SK-N-SH treated with all-trans-retinoic acid at 6 μM for 48 hours (cell line): Measurements from ENCODE around the gene NEAT1.

Experiments
- ATAC-seq: fragments of 200-7000 bp; cut with Tn5 transposase; 3 replicates; pipeline ENCODE4 v1.9.1; 2020; ENCODE audit warnings: mild to moderate bottlenecking, moderate library complexity
- CSDC2 ChIP-seq: fragments of 250-450 bp; sonication (Bioruptor Pico); IDR thresholded peaks from 2 replicates; pipeline ENCODE4 v1.5.0; 2020; ENCODE audit warnings: mild to moderate bottlenecking, moderate library complexity
- ESRRG ChIP-seq: fragments of 250-450 bp; sonication (Bioruptor Pico); IDR thresholded peaks from 2 replicates; pipeline ENCODE4 v1.6.1; 2021; ENCODE audit warnings: mild to moderate bottlenecking
- GLIS3 ChIP-seq: fragments of 250-450 bp; sonication (Bioruptor Pico); IDR thresholded peaks from 2 replicates; pipeline ENCODE4 v1.5.0; 2020; ENCODE audit warnings: mild to moderate bottlenecking, moderate library complexity
- ISL1 ChIP-seq: fragments of 250-450 bp; sonication (Bioruptor Pico); IDR thresholded peaks from 2 replicates; pipeline ENCODE4 v2.1.2; 2022; ENCODE audit warnings: mild to moderate bottlenecking, moderate library complexity
- PATZ1 ChIP-seq: fragments of 250-450 bp; sonication (Bioruptor Pico); IDR thresholded peaks from 2 replicates; pipeline ENCODE4 v1.8.0; 2020; ENCODE audit warnings: mild to moderate bottlenecking, moderate library complexity, borderline replicate concordance
- RARB ChIP-seq: fragments of 250-450 bp; sonication (Bioruptor Pico); IDR thresholded peaks from 2 replicates; pipeline ENCODE4 v1.8.0; 2021; ENCODE audit warnings: mild to moderate bottlenecking, moderate library complexity
- TCF4 ChIP-seq: fragments of 250-450 bp; sonication (Bioruptor Pico); IDR thresholded peaks from 2 replicates; pipeline ENCODE4 v1.8.0; 2021; ENCODE audit warnings: mild to moderate bottlenecking, moderate library complexity, borderline replicate concordance
- TOX ChIP-seq: fragments of 250-450 bp; sonication (Bioruptor Pico); IDR thresholded peaks from 2 replicates; pipeline ENCODE4 v1.8.0; 2021; ENCODE audit warnings: mild to moderate bottlenecking, moderate library complexity, borderline replicate concordance
- ZC3H10 ChIP-seq: fragments of 250-450 bp; sonication (Bioruptor Pico); IDR thresholded peaks from 2 replicates; pipeline ENCODE4 v1.5.1; 2021; ENCODE audit warnings: mild to moderate bottlenecking, moderate library complexity
- ZFP3 ChIP-seq: fragments of 250-450 bp; sonication (Bioruptor Pico); IDR thresholded peaks from 2 replicates; pipeline ENCODE4 v1.5.0; 2020; ENCODE audit warnings: mild to moderate bottlenecking, moderate library complexity
- ZNF565 ChIP-seq: fragments of 450-650 bp; formaldehyde crosslinking; conservative IDR thresholded peaks from 2 replicates; pipeline ENCODE4 v1.5.0; 2020; ENCODE audit warnings: low read depth, mild to moderate bottlenecking, moderate library complexity
- ZNF70 ChIP-seq: fragments of 450-650 bp; formaldehyde crosslinking; IDR thresholded peaks from 2 replicates; pipeline ENCODE4 v1.5.0; 2020; ENCODE audit warnings: mild to moderate bottlenecking, moderate library complexity
- ZNF8 ChIP-seq: fragments of 450-650 bp; formaldehyde crosslinking; IDR thresholded peaks from 2 replicates; pipeline ENCODE4 v1.5.0; 2020; ENCODE audit warnings: mild to moderate bottlenecking, moderate library complexity
- TF ChIP-seq, protein P1 (sequence below): fragments of 250-450 bp; sonication (Bioruptor Pico); IDR thresholded peaks from 2 replicates; pipeline ENCODE4 v1.5.1; 2021; ENCODE audit warnings: mild to moderate bottlenecking, moderate library complexity
- TF ChIP-seq, protein P2 (sequence below): fragments of 250-450 bp; sonication (Bioruptor Pico); IDR thresholded peaks from 2 replicates; pipeline ENCODE4 v1.5.1; 2020; ENCODE audit warnings: low read depth, mild to moderate bottlenecking, moderate library complexity
- TF ChIP-seq, protein P3 (sequence below): fragments of 250-450 bp; sonication (Bioruptor Pico); IDR thresholded peaks from 2 replicates; pipeline ENCODE4 v1.8.0; 2021; ENCODE audit warnings: low read depth, mild to moderate bottlenecking, moderate library complexity, borderline replicate concordance

Gene NEAT1

GRCh38 chr11:65440831-65441499 is 18.4 kb downstream of the NEAT1 start:
- TF ChIP-seq ESRRG (CRISPR knock-in tag) (peak; percentile 5; the same call in 1 of the 2 replicates), ZC3H10 (peak; percentile 5; the same call in 1 of the 2 replicates), RARB (CRISPR knock-in tag) (peak; percentile 80), TCF4 (no peak), GLIS3 (CRISPR knock-in tag) (peak; percentile 90; the same call in 1 of the 2 replicates)
- TF ChIP-seq, protein P1, sequence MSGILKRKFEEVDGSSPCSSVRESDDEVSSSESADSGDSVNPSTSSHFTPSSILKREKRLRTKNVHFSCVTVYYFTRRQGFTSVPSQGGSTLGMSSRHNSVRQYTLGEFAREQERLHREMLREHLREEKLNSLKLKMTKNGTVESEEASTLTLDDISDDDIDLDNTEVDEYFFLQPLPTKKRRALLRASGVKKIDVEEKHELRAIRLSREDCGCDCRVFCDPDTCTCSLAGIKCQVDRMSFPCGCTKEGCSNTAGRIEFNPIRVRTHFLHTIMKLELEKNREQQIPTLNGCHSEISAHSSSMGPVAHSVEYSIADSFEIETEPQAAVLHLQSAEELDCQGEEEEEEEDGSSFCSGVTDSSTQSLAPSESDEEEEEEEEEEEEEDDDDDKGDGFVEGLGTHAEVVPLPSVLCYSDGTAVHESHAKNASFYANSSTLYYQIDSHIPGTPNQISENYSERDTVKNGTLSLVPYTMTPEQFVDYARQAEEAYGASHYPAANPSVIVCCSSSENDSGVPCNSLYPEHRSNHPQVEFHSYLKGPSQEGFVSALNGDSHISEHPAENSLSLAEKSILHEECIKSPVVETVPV (CRISPR knock-in tag) = peak; percentile 8; the same call in 1 of the 2 replicates
- TF ChIP-seq, protein P2, sequence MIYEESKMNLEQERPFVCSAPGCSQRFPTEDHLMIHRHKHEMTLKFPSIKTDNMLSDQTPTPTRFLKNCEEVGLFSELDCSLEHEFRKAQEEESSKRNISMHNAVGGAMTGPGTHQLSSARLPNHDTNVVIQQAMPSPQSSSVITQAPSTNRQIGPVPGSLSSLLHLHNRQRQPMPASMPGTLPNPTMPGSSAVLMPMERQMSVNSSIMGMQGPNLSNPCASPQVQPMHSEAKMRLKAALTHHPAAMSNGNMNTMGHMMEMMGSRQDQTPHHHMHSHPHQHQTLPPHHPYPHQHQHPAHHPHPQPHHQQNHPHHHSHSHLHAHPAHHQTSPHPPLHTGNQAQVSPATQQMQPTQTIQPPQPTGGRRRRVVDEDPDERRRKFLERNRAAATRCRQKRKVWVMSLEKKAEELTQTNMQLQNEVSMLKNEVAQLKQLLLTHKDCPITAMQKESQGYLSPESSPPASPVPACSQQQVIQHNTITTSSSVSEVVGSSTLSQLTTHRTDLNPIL (CRISPR knock-in tag) = no peak
- TF ChIP-seq, protein P3, sequence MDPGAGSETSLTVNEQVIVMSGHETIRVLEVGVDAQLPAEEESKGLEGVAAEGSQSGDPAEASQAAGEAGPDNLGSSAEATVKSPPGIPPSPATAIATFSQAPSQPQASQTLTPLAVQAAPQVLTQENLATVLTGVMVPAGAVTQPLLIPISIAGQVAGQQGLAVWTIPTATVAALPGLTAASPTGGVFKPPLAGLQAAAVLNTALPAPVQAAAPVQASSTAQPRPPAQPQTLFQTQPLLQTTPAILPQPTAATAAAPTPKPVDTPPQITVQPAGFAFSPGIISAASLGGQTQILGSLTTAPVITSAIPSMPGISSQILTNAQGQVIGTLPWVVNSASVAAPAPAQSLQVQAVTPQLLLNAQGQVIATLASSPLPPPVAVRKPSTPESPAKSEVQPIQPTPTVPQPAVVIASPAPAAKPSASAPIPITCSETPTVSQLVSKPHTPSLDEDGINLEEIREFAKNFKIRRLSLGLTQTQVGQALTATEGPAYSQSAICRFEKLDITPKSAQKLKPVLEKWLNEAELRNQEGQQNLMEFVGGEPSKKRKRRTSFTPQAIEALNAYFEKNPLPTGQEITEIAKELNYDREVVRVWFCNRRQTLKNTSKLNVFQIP (CRISPR knock-in tag) = no peak
- no peak for ATAC-seq

- ATAC-seq = no peak
- TF ChIP-seq TOX (CRISPR knock-in tag) (peak; percentile 24; the same call in 1 of the 2 replicates), ESRRG (CRISPR knock-in tag) (no peak)
Measured at GRCh38 chr11:65442842-65443331, 20.3 kb downstream of the NEAT1 start.

DNA sequence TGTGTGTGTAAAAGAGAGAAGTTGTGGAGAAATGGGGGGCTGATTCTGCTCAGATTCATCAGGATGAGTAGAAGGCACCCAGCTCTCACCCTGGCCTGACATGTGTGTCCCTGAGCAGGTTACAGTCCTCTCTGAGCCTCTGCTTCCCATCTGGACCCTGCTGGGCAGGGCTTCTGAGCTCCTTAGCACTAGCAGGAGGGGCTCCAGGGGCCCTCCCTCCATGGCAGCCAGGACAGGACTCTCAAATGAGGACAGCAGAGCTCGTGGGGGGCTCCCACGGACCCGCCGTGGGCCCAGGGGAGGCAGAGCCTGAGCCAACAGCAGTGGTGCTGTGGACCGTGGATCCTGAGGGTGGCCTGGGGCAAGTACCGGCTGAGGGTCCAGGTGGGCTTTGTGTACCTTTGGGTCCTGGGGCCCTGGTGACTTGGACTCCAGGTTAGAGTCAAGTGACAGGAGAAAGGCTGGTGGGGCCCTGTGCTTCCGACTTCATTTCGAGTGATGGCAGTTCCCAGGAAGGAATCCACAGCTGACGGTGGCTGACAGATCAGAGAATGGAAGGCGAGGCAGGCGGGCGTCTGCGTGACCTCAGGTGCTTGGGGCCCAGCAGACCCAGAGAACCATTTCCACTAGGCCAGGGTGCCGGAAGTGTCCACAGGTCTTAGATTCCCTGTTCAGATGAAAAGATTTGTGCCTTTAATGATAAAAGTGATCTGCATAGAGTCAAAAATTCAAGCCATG is 21.9 kb downstream of the NEAT1 start:
- peak; percentile 0; the same call in 1 of the 3 replicates for ATAC-seq
- peak; percentile 78 for TF ChIP-seq PATZ1 (CRISPR knock-in tag)
- peak; percentile 95 for TF ChIP-seq RARB (CRISPR knock-in tag)
- TF ChIP-seq ESRRG (CRISPR knock-in tag) = 0 out of 2 replicates have a peak, but pooled peaks have one; percentile 16
- TF ChIP-seq CSDC2 (CRISPR knock-in tag) = no peak
- peak; percentile 34; the same call in 1 of the 2 replicates for TF ChIP-seq ZNF8
- TF ChIP-seq ZFP3 (CRISPR knock-in tag) = no peak
- TF ChIP-seq TCF4 = 0 out of 2 replicates have a peak, but pooled peaks have one; percentile 36
- TF ChIP-seq ZC3H10 = peak; percentile 73
- TF ChIP-seq, protein P2 (CRISPR knock-in tag) = peak; percentile 54
- TF ChIP-seq, protein P3 (CRISPR knock-in tag) = no peak
- 0 out of 2 replicates have a peak, but pooled peaks have one; percentile 33 for TF ChIP-seq ZNF565 (CRISPR knock-in tag)

DNA sequence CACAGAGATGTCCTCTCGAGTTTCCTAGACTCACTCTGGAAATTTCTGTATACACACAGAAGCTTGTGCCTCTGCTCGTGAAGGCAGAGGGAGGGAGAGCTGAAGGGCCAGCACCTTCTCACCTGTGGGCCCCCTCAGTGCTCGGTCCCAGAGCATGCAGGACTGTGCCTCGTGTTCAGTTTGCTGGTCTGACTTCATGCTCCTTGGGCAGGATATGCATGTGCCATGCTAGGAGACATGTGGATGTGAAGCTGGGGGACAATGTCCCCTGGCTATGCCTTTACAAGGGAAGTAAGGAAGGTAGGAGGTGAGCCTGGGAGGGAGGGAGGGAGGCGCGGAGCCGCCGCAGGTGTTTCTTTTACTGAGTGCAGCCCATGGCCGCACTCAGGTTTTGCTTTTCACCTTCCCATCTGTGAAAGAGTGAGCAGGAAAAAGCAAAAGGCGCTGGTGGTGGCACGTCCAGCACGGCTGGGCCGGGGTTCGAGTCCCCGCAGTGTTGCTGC is 22.6 kb downstream of the NEAT1 start:
- 0 out of 2 replicates have a peak, but pooled peaks have one; percentile 20 for TF ChIP-seq ZNF70
- peak; percentile 38; the same call in 1 of the 2 replicates for TF ChIP-seq TOX (CRISPR knock-in tag)
- no peak for TF ChIP-seq PATZ1 (CRISPR knock-in tag)
- peak; percentile 80 for TF ChIP-seq ZC3H10
- TF ChIP-seq GLIS3 (CRISPR knock-in tag) = no peak
- TF ChIP-seq, protein P1 (CRISPR knock-in tag) = peak; percentile 39; the same call in 1 of the 2 replicates
- TF ChIP-seq ISL1 = no peak
- TF ChIP-seq RARB (CRISPR knock-in tag) = 0 out of 2 replicates have a peak, but pooled peaks have one; percentile 22
- TF ChIP-seq ESRRG (CRISPR knock-in tag) = no peak
- TF ChIP-seq, all 23 proteins: peak for 5
- ATAC-seq = no peak
